Stimulated activated CD8-positive, alpha-beta memory T cell treated with anti-CD3 and anti-CD28 coated beads, Interleukin-4, amount 100 ng/mL, for 1 hour (primary cell): Measurements from ENCODE around the gene DNAH6.

ENCODE experiments used
- DNase-seq, 2 donors: peaks; one replicate each; pipeline ENCODE4 v3.0.0-alpha.2; 2020; ENCODE audit warnings: low read depth in 2 of 2, low spot score in 1 of 2

DNAH6 gene

DNA sequence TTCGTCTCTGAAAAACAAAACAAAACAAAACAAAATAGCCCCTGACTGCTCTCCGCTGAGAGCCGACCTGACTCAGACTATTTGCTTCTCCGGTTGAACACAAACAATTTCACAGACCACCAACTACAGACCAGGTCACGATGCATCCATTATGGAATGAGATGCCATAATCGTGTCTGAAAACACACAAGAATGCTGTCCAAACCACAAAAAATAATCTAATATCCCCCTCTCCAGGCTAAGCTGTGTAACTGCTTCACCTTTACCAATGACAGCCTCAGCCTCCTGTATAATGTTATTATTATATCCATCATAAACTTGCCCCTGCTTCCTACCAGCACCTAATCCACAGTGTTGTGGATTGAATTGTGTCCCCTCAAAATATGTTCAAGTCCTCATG is 114.7 kb downstream of the DNAH6 start:
- DNase-seq: no peak

DNA sequence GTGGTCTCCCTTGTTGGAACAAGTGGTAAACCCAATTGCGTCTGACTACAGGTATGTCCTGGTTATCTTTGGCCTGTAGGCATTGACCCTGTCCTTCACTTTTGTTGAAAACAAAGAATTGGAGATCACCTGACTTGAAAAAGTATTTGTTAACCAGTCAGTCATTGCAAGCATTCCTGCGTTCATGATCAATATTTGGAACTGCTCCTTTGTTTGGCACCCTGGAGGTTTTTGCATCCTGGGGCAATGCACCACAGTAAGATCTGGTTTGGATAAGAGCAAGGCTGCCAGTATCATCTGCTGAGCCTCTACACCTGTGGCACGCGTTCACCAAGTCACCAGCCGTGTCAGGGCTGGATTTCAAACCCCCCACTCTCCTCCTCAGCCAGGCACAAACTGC is 115.7 kb downstream of the DNAH6 start:
- no peak for DNase-seq

DNA sequence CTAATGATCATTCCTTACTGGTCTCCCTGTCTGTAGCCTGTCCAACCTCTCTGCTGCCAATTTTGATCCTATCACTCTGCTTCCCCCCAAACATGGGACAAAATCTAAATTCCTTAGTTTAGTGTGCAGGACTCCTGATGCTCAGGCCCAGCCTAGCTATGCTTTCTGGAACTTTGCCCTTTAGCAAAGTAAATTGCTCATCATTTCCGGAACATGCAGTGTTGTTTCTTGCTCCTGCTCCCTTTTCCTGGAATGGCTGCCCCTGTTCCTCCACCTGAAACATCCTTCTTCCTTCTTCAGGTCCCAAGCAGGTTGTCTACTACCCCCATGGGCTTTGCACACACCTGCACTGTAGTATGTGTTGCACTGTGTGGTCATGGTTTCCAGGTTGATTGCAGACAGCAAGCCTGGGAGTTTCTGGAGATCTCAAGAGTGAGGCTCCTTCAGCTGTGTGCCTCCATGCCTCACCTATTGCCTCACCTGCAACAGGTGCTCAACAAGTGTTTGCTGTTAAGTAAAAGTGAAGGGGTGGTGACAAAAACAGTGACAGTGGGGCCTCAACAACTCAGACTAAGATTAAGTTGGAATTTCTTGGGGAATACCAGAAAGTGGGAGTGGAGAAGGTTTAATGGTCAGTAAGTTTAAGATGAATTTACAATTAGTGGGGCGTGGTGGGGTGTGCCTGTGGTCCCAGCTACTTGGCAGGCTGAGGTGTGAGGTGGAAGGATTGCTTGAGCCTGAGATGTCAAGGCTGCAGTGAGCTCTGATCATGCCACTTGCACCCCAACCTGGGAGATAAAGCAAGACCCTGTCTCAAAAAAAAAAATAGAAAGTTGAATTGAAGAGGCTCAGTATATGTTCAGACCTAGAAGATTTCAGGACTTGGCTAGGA is 120.0 kb downstream of the DNAH6 start:
- DNase-seq: no peak

DNA sequence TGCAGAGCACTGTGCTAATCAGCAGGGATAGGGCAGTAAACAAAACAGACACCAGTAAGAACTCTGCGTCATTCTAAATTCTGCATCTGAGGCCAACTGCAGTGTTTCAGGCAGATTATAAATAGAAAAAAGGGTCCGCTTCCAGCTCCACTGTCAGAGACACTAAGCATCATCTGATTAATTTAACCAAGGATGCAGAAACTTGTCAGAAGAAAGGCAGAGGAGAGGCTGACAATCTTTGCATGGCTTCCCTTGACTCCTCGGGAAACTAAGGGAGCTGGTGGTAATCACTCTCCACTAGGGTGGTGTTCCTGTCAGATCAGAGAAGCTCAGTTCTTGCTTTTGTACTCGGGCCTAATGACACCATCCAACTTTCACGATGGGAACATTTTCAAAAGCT is 123.5 kb downstream of the DNAH6 start:
- DNase-seq: no peak

DNA sequence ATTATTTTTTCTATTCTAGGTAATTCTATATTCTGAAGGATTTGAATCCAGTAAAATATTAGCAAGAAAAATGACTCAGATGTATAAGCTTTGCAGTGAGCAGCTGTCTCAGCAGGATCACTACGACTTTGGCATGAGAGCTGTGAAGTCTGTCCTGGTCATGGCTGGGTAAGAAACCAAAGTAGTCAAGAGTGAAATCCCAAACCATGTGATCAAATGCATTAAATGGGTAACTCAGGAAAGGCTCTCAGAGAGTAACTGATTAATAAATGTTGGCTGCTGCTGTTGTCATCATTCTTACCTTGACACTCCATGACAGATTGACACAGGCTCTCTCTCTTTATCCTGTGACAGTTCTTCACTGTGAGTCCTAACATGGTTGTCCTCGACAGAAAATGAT is 124.1 kb downstream of the DNAH6 start:
- DNase-seq: no peak

DNA sequence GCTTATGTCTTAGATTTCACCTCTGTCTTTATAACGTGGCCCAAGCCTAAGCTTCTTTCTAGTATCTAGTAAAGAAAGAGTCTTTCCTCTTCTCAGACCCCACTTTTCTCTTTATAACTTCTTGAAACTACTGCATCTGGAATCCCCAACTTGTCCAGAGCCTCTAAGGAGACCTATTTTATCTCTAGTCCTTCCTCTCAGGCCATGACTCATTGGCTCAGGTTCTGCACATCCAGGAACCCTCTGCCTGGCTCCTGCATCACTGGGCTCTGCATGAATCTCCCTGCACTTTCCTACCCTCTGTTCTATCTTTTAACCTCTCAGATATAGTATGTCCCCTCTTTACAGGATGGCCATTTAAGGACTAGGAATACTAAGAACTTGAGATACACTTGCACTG is 124.7 kb downstream of the DNAH6 start:
- DNase-seq: no peak

- DNase-seq: no peak
Observed at GRCh38 chr2:84643991-84644390, 127.7 kb downstream of the DNAH6 start.

DNA sequence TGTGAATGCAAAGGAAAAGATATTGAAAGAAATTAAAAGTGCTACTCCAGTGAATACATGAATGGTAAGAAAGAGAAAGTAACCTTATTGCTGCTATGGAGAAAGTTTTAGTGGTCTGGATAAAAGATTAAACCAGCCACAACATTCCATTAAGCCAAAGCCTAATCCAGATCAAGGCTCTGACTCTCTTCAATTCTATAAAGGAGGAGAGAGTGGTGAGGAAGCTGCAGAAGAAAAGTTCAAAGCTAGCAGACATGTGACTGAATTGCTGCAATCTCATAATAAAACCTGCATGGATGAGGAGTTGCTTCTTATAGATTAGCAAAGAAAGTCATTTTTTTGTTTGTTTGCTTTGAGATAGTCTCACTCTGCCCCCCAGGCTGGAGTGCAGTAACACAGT is 130.2 kb downstream of the DNAH6 start:
- DNase-seq: no peak

- no peak for DNase-seq
Observed at GRCh38 chr2:84647267-84647666, 131.0 kb downstream of the DNAH6 start.

GRCh38 chr2:84649058-84649457 is 132.8 kb downstream of the DNAH6 start:
- DNase-seq: no peak

DNA sequence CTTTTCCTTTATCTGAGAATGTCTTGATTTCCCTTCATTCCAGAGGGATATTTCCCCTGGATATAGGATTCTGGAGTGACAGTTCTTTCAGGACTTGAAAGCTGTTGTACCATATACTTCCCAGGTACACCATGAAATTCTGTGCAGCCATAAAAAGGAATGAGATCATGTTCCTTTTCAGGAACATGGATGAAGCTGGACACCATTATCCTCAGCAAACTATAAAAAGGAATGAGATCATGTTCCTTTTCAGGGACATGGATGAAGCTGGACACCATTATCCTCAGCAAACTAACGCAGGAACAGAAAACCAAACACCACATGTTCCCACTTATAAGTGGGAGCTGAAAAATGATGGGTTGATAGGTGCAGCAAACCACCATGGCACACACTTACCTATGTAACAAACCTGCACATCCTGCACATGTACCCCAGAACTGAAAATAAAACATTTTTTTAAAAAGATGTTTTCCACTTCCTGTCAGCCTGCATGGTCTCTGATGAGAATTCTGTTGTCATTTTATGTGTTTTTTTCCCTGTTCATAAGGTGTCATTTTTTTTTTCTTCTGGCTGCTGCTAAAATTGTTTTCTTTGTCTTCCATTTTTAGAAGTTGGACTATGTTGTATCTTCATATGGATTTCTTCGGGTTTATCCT is 133.3 kb downstream of the DNAH6 start:
- DNase-seq: no peak

- no peak for DNase-seq
Observed at GRCh38 chr2:84652431-84652830, 136.1 kb downstream of the DNAH6 start.

- DNase-seq: no peak
Observed at GRCh38 chr2:84653302-84653701, 137.0 kb downstream of the DNAH6 start.

DNA sequence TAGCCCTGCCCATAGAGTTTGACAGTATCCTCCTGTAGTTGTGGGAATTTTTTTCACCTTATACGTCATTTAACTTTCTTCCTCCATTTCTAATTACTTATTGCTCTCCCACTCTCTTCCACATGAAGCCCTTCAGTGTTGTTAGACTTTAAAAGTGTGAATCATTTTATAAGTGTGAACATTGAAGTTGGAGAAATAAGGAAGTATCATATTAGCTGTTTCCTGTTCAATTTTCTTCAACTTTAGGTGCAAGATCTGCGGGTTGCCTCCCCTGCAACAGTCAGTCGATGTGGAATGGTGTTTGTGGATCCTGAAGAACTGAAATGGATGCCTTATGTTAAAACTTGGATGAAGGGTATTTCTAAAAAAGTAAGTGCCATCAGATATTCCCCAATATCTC is 138.1 kb downstream of the DNAH6 start:
- DNase-seq: no peak

DNA sequence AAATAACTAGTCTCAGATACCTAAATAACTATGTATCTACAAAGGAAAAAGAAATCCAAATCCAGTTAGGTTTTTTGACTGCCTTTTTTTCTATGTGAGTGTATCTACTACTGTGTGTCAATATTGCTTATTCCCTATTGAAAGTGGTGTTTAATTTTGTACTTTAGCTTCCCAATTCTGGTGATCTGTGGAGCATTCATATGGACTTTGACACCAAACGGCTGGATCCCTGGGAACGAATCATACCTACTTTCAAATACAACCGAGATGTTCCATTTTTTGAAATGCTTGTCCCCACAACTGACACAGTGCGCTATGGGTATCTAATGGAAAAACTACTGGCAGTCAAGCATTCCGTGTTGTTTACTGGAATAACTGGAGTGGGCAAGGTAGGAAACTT is 152.8 kb downstream of the DNAH6 start:
- DNase-seq: no peak

- no peak for DNase-seq
Observed at GRCh38 chr2:84674099-84674498, 157.8 kb downstream of the DNAH6 start.

DNA sequence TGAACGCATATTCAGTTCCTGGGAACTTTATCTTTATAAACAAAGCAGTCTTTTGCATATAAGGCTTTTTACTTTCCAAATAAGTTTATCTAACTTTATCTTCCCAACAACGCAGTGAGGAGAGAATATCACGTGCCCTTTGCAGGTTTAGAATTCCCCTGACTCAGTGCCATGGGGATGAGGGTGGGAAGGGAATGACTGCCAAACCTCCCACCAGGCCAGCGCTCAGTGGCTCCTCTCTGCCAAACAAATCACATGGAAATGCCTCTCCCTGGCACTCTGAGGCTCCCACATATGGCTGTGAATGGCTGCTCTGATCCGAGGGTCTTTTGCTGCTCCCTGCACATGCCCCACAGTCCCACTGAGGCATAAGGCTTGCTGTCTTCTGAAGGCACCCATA is 158.3 kb downstream of the DNAH6 start:
- no peak for DNase-seq

- DNase-seq: no peak
Observed at GRCh38 chr2:84676295-84676694, 160.0 kb downstream of the DNAH6 start.

GRCh38 chr2:84678214-84678613 is 161.9 kb downstream of the DNAH6 start:
- no peak for DNase-seq

- no peak for DNase-seq
Observed at GRCh38 chr2:84686783-84687476, 170.6 kb downstream of the DNAH6 start.

DNA sequence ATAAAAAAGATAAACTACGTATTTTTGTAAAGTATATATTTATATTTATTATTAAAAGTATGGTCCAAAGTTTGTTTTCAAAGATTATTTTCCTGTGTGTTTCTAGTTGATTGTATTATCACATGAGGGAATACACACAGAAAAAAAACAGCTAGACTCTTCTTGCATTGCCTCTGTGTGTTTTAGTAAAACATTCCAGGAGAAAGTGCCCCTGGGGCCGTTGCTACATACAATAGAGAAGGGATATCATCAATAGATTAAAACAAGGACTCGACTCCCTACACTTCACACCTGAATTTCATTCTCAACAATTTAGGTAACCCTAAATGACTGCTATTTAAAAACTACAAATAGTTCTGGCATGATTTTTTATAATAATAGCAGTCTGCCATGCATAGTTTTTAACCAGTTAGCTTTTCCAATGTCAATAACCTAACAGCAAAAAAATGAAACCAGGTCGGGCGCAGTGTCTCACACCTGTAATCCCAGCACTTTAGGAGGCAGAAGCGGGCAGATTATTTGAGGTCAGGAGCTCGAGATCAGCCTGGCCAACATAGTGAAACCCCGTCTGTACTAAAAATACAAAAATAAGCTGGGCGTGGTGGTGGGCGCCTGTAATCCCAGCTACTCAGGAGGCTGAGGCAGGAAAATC is 171.3 kb downstream of the DNAH6 start:
- no peak for DNase-seq

GRCh38 chr2:84690225-84690624 is 173.9 kb downstream of the DNAH6 start:
- DNase-seq: no peak
